ENCODE data around the gene S100A10.

S100A10 gene, protein sequence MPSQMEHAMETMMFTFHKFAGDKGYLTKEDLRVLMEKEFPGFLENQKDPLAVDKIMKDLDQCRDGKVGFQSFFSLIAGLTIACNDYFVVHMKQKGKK

DNA sequence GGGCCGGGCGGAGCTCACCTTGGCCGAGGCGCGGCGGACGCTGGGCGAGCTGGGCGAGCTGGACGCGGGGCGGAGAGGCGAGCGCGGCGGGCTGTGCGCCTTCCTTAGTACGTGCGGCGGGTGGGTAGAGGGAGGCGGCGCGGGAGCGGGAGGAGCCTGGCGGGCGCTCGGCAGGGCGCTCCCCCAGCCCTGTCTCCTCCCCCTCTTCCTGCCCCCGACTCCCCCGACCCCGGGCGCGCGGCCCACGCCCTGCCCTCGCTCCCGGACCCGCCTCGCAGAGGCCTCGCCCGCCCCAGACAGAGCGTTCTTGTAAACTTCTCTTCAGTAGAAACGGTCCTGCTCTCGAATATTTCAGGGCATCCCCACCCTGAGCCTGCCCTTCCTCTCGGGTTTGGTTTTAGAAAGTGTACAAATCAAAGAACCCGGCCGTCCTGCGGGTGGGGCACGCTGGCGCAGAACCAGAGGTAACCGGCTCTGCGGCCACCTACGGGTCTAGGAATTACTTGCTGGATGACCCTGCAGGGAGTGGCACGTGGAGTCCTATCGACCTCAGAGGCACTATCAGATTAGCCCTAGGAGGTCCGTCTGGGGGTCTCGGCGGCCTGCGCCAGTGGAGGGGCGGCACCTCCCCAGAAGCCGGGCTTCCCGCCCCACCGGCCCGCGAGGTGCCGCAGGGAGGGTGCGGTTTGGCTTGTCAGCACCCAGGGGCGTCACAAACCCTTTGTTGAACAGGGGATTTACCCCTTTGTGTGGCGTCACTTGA, at the start of gene S100A10:
TSS of gene S100A10 (minus strand) at position 126 of the 763 bp plus-strand sequence. CDS start 7,629 bp downstream, outside the sequence.
- peak; percentile 55 for DNase-seq (ENCODE audit: low read depth)

DNA sequence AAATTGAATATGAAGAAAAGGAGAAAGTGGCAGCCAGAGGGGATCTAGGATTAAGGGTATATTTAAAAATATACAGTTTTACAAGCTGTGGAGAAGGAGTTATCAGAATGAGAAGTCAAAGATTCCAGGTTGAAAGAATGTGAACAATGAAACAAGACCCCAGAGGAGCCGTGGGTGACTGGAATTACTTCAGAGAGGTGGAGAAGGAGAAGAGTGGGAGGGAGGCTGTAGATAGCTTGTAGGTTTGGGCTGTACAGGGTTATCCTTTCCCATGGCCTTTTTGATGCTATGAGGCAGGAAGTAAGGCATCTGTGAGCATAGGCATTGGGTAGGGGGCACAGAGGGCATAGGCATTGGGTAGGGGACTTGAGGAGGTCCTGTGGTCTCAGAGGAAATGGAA, 48.4 kb upstream of the S100A10 start:
- DNase-seq (ENCODE audit: low read depth) = no peak

DNA sequence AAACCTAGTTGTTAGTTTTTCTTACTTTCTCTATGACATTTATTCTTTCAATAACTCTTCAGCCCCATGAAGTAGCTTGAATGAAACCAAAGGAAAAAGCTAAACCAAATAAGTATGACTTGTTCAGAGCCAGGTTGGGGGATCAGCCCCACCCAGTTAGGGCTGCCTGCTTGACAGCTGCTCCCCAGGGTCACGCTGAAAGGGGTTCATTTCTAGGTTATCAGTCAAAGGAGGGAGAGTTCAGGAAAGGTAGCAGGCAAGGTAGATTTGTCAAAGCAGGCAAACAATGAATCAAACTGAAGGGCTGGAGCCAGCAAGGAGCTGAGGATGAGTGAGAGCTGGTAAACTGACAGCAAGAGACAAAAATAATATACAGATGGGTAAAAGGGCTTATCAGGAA, 46.2 kb upstream of the S100A10 start:
- DNase-seq (ENCODE audit: low read depth) = no peak

DNA sequence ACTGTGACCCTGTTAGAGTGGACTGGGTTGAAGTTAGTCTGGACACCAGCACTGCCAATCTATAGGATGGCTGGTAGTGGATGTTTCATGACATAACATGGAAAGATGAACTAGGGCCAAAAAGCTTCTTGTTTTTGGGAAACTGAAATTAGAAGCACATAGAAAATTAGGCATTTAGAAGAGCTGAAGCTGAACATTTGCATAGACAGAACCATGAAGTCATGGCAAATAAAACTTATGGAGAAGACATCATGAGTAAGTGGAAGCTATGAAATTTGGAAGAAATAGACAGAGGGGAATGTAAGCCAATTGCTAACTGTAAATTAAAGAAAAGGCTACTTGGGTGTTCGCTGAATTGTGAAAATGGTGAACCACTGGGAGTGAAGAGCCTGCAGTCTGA, 45.8 kb upstream of the S100A10 start:
- no peak for DNase-seq (ENCODE audit: low read depth)

DNA sequence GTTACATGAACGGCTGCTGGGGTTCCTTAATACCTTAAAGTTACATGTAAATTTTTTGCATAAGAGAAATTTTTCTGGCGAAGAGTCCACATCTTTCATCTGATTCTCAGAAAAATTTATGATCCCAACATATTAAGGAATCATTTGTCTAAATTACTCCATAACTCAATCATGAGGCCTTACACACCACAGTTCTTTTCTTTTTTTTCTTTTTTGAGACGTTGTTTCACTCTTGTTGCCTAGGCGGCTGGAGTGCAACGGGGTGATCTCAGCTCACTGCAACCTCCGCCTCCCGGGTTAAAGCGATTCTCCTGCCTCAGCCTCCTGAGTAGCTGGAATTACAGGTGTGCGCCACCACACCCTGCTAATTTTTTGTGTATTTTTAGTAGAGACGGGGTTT, 45.2 kb upstream of the S100A10 start:
- no peak for DNase-seq (ENCODE audit: low read depth)

DNA sequence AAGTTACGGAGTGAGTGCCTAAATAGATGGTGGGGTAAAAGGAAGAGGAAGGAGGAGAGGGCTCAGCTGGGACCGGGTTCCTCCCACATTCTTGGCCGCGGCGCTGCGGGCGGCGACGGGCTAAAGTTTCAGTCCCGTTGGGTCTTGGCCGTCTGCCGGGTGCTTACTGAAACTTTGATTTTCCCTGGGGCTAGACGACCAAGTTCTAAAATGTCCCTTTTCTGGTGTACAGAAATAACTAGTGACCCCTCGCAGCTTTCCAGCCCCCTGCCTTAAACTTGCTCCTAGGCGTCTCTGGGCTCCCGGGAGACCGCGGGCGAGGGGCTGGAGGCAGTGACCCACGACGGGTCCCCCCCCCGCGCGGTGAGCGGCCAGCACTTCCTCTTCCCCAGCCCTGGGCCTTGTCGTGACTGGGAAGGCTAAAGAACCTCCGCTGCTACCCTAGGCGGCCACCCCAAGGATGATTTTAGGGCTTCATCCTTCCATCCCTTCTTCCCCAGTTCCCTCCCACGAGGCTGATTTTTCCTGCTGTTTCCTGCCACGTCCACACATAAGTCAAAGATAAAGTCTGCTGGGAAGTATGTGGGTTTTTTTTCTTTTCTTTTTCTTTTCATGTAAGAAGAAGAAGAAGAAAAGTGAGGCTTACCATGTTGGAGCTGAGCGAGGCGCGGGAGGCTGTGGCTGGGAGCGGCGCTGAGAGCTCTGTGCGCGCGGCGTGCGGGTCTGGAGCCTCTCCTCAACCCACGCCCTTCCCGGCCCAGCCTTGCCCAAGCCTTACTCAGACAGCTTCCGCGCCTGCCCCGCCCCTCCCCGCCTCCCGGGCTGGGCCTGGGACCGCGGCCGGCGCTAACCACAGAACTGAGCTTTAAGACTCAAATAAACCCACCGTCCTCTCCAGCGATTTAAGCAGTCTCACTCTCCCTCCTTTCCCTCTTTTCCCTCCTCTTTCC, 42.9 kb upstream of the S100A10 start, which contains the start of gene S100A11:
TSS of gene S100A11 (minus strand) at position 738 of the 950 bp plus-strand sequence. CDS start at position 649, 89 bp downstream.
- DNase-seq (ENCODE audit: low read depth) = peak; percentile 50

DNA sequence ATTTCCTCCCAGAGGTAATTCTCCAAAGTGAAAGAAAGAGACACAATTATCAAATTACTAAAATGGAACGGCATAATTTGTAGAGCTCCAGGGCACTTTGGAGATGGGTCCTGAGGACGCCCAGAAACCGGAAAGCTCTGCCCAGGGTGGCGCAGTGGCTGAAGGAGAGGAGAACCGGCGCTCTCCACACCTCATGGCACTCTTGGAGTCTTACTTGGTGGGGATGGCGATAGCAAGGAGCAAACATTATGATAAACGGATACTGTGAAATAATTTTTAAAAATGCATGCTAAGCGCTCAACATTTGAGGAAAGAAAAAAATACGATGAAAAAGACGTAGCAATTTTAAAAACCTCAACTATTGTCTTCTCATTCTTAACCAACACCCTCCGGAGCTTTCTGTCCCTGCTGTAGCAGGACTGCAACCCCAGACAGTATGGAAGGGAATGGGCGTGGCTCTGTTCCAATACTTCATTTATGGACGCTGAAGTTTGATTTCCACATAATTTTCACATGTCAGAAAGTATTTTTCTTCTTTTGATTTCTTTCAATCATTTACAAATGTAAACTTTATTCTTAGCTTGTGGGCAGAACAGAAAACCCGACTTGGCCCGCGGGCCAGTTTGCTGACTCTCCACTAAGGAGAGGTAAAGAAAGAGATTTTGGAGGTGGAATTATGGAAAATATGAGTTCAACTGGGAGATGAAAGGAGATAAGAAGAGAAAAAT, 42.0 kb upstream of the S100A10 start:
- no peak for DNase-seq (ENCODE audit: low read depth)

DNA sequence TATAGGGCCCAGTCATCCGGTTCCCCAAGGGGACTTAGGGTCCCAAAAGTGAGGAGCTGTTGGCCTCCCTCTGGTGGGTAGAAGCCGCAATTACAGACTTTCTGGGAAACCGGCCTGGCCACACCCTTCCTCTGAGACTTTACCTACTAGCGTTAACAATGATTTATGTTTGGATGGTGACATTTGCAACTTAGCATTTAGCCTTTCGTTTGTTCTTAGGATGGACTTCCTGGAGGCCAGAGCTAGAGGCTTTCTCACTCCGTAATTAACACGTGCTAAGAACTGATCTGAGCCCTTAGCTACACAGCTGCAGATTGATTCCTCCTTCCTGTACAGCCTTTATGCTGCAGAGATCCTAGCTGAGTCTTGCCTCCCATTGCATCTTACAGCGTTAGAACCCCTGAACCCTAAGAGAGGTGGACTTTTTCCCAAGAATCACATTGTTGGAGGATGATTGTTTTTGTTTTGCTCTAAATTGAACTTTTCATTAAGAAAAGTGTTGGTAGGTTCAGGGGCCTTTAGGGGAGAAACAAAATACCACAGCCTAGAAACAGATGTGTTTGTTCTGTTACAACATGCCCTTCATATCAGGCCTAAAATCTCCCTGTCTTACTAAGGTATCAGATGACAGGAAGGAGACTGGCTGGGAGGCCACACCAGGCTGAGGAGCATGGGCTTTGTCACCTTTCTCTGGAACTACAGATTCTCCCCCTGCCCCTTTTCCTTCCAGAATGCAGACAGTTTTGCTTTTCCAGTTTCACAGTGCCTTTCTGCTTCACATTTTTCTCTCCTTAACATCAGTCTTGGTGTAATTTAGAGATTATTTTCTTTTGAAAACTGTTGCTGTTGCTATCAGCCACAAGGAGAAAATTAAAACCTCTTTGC, 41.2 kb upstream of the S100A10 start:
- DNase-seq (ENCODE audit: low read depth) = peak; percentile 50

DNA sequence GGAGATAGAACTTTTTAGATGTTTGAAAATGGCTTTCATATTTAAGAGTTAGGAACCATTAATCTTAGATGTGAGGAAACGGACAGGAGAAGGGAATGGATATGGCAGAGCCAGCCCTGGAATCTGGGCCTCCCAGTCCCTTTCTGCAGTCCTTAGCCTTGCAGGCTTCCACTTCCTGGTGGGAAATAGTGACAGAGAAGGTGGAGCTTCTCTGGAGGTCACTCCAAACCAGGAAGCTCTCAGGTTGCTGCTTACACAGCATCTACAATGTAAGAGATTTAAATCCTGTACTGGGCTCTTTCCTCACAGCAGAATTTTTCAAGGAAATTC, 40.6 kb upstream of the S100A10 start:
- no peak for DNase-seq (ENCODE audit: low read depth)

DNA sequence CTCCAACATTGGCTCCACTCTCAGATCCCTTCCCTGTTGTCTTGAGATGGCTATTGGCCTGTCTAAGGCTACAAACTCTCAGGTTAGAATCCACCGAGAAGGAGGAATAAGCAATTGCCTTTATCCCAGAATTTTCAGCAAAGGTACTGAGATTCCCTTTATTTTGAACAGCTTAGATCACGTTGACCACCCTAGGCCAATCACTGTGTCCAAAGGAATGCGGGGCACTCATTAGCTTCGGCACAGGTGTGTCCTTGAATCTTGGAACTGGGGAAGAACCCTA, 36.2 kb upstream of the S100A10 start:
- no peak for DNase-seq (ENCODE audit: low read depth)

DNA sequence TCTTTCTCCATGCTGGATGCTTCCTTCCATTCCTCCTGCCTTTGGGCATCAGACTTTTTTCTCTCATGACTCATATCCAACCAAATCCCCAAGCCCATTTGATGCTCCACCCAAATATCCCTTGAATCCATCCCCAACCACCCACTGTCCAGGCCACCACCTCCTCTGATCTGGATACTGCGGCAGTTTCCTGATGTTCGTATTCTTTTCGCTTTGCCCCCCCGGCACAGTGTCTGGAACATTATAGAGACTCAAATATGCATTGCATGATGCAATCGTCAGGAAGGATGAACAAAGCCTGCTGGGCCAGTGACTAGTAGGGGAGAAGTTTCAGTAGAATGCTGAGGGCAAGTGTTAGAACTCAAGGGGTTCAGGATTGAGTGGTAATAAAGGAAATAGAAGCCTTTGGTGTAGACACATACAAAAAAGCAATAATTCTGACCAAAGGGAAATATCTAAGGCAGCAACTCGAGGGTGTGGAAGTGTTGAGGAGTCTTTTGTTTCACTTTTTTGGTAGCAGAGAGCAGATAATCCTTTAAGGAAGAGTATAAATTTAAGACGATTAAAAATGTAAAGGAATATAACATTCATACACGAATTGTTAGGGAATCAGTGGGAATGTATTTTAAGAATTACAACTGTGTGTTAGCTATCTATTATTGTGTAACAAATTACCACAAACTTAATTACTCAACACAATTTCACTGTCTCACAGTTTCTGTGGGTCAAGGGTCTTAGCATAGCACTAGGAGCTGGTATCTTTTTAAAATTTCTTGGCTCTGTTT, 35.7 kb upstream of the S100A10 start:
- no peak for DNase-seq (ENCODE audit: low read depth)

DNA sequence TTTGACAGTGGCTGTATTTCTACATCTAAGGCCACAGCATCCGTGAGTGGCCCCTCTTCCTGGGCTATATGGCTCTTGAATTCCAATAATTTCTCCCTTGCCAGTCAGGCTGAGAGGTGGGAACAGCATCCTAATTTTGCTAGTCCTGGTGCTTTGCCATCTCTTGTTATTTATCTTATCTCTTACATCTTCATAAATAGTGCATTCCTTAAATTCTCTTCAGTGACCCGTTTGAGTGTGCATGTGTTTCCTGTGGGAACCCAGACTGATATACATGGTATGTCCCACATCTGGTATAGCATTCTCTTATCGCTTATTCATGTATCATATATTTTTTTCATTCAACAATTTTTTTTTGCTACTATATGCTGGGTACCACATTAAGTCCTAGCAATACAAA, 33.2 kb upstream of the S100A10 start:
- DNase-seq (ENCODE audit: low read depth) = no peak

DNA sequence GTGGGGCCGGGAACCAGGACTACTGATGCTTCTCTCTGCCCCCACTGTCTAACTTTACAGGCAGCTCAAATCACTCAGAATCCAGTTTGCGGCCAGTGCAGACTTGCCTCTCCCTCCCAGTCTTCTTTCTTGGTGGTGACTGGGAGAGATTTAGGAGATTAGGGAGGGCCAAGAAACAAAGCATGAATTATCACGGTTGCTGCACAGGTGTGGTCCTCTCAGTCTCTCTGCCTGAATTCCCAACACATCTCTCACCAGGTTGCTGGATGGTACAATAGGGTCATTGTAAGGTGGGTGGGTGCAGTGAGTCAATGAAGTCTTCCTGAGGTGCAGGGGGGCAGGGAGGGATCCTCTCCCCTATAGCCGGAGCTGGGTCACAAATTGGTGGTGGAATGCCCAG, 30.6 kb upstream of the S100A10 start:
- no peak for DNase-seq (ENCODE audit: low read depth)

DNA sequence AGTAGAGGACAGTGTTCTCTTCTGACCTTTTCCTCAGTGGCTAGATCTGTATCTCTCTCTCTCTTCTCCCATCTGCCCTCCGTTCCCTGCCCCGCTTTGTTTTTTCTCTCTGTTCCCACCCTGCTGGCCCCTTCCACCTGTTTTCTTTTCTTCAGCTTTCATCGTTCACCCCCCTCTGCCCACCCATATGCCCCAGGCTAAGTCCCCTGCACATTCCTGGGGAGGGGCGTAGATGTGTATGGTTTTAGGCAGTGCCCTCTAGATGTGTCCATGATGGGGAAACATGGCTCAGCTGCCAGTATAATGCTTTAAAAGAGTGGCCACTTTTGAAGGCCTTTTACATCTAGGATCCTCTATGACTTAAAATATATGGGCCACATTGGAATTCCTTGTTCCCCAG, 29.6 kb upstream of the S100A10 start:
- no peak for DNase-seq (ENCODE audit: low read depth)

DNA sequence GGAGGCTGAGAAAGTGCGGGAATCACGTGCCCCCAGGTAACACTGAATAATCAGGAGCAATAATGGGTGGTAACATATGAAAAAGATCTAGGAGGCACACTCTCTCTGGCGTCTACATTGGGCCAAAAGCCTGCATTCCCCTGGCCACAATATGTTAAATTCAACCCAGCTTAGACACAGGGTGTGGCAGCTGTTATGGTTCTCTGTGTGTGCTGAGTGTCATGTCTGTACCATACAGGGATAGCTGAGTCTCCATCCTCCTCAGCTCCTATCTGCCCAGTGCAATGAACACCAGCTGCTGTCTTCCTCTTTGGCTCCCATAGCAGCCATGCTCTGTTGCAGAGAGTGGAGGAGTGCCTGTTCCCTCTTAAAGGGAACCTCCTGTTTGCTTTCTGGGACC, 28.8 kb upstream of the S100A10 start:
- DNase-seq (ENCODE audit: low read depth) = no peak

DNA sequence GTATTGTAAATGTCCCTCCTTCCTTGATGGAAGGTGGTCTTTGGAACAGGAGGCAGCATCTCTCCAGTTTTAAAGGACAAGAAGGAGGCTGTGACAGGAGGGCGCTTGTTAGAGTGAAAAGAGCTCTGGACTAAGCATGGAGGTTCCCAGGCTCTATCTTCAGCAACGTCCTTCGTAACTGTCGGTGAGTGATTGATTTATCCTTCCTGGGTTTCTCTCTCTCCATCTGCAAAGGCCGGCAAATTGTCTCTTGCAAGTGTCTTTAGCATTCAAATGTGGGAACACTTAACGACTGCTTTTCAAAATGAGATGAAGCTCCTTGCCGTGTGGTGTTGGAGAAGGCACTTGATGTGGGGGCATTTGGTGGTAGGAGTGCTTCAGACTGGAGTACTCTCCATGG, 27.9 kb upstream of the S100A10 start:
- DNase-seq (ENCODE audit: low read depth) = no peak

DNA sequence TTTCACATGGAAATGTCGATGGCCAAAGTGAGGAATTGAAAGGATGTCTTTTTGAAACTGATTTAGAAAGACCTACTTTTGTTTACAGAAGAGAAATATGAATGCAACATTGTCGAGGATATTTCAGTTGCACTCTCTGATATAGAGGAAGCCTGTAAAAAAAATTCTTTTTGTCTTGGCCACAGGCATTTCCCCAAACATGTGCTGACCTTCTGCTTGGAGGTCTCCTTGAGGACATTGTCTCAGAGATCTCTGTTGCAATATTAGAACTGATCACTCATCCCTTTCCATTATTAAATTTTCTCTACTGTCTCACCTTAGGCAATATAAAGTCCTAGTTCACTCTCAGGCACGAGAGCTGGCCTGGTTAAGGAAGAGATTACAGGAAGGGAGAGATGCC, 27.2 kb upstream of the S100A10 start:
- DNase-seq (ENCODE audit: low read depth) = no peak

DNA sequence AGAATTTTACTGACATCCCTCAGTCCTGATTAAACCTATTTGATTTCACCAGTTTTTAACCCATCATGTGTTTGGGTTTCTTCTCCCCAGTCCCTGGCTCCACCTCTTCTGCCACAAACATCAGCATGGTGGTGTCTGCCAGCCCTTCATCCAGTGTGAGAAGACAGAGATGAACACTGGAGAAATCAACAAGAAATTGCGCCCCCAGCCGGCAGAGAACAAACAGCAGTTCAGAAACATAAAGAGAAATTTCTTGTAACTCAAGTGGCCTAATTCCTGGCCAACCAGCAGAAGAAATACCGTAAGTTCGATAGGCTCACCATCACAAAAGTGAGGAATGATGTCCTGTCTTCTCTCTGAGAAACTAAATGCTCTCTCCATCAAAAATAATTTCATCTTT, 24.9 kb upstream of the S100A10 start:
- no peak for DNase-seq (ENCODE audit: low read depth)

DNA sequence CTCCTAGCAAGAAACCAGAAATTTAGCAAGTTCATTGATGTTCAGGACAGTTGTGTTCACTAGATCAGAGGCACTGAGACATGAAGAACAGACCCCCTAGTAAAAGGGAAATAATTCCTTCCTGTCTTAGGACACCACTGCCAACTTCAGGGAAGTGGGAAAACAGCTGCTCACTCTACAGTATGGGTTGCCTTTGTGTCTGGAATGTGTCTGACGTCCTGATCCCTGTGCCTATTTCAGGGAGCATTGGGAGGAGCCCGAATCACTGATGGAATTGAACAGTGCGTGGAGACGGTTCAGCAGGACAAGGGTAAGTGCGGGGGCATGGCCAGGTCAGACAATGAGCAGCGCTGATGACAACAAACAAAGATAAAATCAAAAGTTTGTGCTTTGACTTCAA, 22.1 kb upstream of the S100A10 start:
- no peak for DNase-seq (ENCODE audit: low read depth)

DNA sequence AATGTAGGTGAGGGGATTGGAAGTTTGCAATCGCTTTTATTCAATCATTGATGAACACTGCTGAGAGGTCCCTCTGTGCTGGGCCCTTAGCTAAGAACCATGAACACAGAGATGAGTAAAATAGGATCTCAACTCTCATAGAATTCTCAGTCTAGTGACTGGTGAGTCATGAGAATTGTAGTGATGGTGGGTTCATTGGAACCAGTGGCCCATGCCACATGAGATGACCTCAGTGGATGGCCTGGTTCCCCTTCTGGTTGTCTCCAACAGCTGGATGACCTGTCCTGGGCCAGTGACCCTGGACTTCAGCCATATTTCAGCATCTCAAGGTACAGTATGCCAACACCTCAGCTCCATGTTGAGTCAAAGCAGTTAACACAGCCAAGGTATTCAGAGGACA, 21.3 kb upstream of the S100A10 start:
- DNase-seq (ENCODE audit: low read depth) = no peak

Data from stimulated activated CD8-positive, alpha-beta memory T cell treated with anti-CD3 and anti-CD28 coated beads, Interleukin-15, amount 100 ng/mL, for 1 hour (primary cell).